OCI-LY1 (cell line): ENCODE results near the gene FHIP1B.
"Not testable (repeated sequence)": the region's sequence is repeated elsewhere in the genome, so short reads cannot be mapped to it uniquely, and the experiment has no call there.

Experiments used
- H2AFZ ChIP-seq: fragments of 200-600 bp; sonication (generic), shearing (Covaris generic); 2 replicates; pipeline ENCODE4 v1.6.0; 2014; ENCODE audit warnings: antibody characterized with exemption, mild to moderate bottlenecking, low read length
- H3F3A ChIP-seq: fragments of 200-600 bp; sonication (generic), shearing (Covaris generic); 2 replicates; pipeline ENCODE4 v1.6.0; 2014; ENCODE audit warnings: mild to moderate bottlenecking, antibody characterized with exemption, low read length, moderate library complexity; ENCODE audit not compliant: insufficient read depth
- H3K27ac ChIP-seq: fragments of 200-600 bp; sonication (generic); 2 replicates; pipeline ENCODE4 v1.5.1; 2014; ENCODE audit warnings: low read length, mixed run types, mild to moderate bottlenecking, low read depth; ENCODE audit not compliant: poor library complexity, severe bottlenecking
- H3K27me3 ChIP-seq: fragments of 200-600 bp; sonication (generic); 2 replicates; pipeline ENCODE4 v1.6.0; 2014; ENCODE audit warnings: antibody characterized with exemption, mild to moderate bottlenecking, low read length, moderate library complexity; ENCODE audit not compliant: insufficient read depth
- H3K36me3 ChIP-seq: fragments of 200-600 bp; sonication (generic); 2 replicates; pipeline ENCODE4 v1.6.1; 2014; ENCODE audit warnings: mild to moderate bottlenecking, antibody characterized with exemption, low read length, moderate library complexity, mixed read lengths; ENCODE audit not compliant: insufficient read depth
- H3K4me1 ChIP-seq: fragments of 200-600 bp; sonication (generic); 2 replicates; pipeline ENCODE4 v1.5.1; 2014; ENCODE audit warnings: mild to moderate bottlenecking, low read length, moderate library complexity; ENCODE audit not compliant: insufficient read depth, severe bottlenecking
- H3K4me2 ChIP-seq: fragments of 200-600 bp; sonication (generic), shearing (Covaris generic); 2 replicates; pipeline ENCODE4 v1.6.1; 2014; ENCODE audit warnings: low read length
- H3K4me3 ChIP-seq: fragments of 200-600 bp; sonication (generic); 2 replicates; pipeline ENCODE4 v1.5.1; 2014; ENCODE audit warnings: low read length, low read depth, mild to moderate bottlenecking, mixed read lengths; ENCODE audit not compliant: poor library complexity, severe bottlenecking
- H3K79me2 ChIP-seq: fragments of 200-600 bp; shearing (Covaris generic); 2 replicates; pipeline ENCODE4 v1.6.1; 2016; ENCODE audit warnings: mixed run types, low read length, mixed read lengths; ENCODE audit not compliant: insufficient read depth
- H3K9ac ChIP-seq: fragments of 200-600 bp; sonication (generic), shearing (Covaris generic); 2 replicates; pipeline ENCODE4 v1.6.1; 2014; ENCODE audit warnings: mild to moderate bottlenecking, low read length, mixed read lengths
- H3K9me2 ChIP-seq: fragments of 200-600 bp; sonication (generic), shearing (Covaris generic); 2 replicates; pipeline ENCODE4 v1.6.1; 2014; ENCODE audit warnings: low read depth, mild to moderate bottlenecking, low read length, mixed read lengths
- H3K9me3 ChIP-seq: fragments of 200-600 bp; shearing (Covaris generic); 2 replicates; pipeline ENCODE4 v1.6.1; 2014; ENCODE audit warnings: low read length, mixed read lengths
- H4K20me1 ChIP-seq: fragments of 200-600 bp; sonication (generic), shearing (Covaris generic); 2 replicates; pipeline ENCODE4 v1.6.0; 2016; ENCODE audit warnings: mild to moderate bottlenecking, low read length; ENCODE audit not compliant: insufficient read depth
- EZH2 ChIP-seq: fragments of 200-600 bp; sonication (generic), shearing (Covaris generic); IDR thresholded peaks from 2 replicates; pipeline ENCODE4 v1.8.0; 2017; ENCODE audit warnings: borderline replicate concordance, mixed run types, mild to moderate bottlenecking, antibody characterized with exemption, low read length, moderate library complexity, mixed read lengths
- TF ChIP-seq, protein P1 (sequence below): fragments of 200-600 bp; sonication (generic), shearing (Covaris generic); IDR thresholded peaks from 2 replicates; pipeline ENCODE4 v1.5.1; 2017; ENCODE audit warnings: mild to moderate bottlenecking, antibody characterized with exemption, low read length, moderate library complexity, mixed read lengths

The FHIP1B gene

DNA sequence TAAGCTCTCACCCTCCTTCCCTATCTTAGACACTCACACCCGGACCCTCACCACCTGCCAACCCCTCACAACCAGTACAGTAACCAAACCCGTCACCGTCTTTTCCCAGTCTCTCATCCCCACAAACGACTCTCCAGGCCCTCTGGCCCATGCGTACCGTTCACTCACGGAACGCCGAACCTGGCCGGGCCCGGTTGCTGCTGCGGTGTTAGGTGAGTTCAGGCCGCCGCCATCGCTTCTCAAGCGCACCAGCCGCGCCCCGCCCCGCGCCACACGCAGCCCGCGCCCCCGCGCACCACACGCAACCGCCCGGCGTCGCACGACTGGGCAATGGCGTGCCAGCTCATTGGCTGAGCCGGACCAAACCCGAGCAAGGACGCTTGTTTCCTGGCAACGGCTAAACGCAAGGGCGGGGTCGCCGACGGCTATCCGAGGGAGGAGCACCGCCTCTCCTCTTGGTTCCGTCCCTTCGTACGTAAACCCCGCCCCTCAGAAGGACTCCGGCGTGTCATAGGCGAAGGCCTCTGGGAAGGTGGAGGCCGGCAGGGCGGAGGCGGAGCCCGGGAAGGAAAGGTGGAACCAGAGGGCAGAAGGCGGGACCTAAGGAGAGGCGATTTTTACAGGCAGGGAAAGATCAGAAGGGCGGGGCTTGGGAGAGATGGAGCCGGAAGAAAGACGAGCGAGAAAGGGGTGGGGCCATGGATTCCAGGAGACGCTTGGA lies at the start of gene FHIP1B:
TSS of gene FHIP1B (minus strand) at position 250 of the 721 bp plus-strand sequence. CDS start 10,120 bp downstream, outside the sequence.
- Histone ChIP-seq H3K27me3 (no peaks in the 10 kb centered on the region), H3K79me2 (peaks cover 15% of the 10 kb centered on the region), H3K4me3 (peak within 1 kb of the TSS; percentile 93), H3K9me2 (no peaks in the 10 kb centered on the region), H4K20me1 (no peaks in the 10 kb centered on the region), H3K9me3 (no peaks in the 10 kb centered on the region), H3K4me1 (peaks cover 32% of the 10 kb centered on the region), H2AFZ (peak within 1 kb of the TSS; percentile 77; the same call in 1 of the 2 replicates), H3K36me3 (no peaks in the 10 kb centered on the region), H3K4me2 (peak within 1 kb of the TSS; percentile 94), H3K27ac (no peak within 1 kb of the TSS), H3F3A (no peaks in the 10 kb centered on the region), H3K9ac (peak within 1 kb of the TSS; percentile 89)
- TF ChIP-seq, protein P1, sequence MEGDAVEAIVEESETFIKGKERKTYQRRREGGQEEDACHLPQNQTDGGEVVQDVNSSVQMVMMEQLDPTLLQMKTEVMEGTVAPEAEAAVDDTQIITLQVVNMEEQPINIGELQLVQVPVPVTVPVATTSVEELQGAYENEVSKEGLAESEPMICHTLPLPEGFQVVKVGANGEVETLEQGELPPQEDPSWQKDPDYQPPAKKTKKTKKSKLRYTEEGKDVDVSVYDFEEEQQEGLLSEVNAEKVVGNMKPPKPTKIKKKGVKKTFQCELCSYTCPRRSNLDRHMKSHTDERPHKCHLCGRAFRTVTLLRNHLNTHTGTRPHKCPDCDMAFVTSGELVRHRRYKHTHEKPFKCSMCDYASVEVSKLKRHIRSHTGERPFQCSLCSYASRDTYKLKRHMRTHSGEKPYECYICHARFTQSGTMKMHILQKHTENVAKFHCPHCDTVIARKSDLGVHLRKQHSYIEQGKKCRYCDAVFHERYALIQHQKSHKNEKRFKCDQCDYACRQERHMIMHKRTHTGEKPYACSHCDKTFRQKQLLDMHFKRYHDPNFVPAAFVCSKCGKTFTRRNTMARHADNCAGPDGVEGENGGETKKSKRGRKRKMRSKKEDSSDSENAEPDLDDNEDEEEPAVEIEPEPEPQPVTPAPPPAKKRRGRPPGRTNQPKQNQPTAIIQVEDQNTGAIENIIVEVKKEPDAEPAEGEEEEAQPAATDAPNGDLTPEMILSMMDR, result no peak
- TF ChIP-seq EZH2, result no peak

DNA sequence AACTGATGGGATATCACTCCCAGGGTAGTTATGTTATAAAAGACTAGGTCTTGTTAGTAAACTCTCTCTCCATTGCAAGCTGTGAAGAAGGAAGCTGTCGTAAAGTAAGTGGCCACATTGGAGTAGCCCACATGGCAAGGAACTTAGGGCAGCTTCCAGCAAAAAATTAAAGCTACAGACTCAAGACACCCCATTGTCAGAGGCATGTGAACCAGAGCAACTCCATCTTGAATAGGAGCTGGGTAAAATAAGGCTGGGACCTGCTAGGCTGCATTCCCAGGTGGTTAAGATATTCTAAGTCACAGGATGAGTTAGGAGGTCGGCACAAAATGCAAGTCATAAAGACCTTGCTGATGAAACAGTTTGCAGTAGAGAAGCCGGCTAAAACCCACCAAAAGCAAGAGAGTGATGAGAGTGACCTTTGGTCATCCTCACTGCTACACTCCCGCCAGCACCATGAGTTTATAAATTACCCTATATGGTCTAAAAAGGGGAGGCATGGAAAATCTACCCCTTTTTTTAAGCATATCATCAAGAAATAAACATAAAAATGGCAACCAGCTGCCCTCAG lies 49.1 kb upstream of the FHIP1B start:
- Histone ChIP-seq H3K4me3 (no peak overlapping the region), H2AFZ (no peak overlapping the region), H3K9me2 (no peaks in the 10 kb centered on the region), H4K20me1 (no peaks in the 10 kb centered on the region), H3K4me2 (no peak overlapping the region), H3K27ac (no peak overlapping the region), H3K36me3 (no peaks in the 10 kb centered on the region), H3K27me3 (no peaks in the 10 kb centered on the region), H3K9ac (no peak overlapping the region), H3K4me1 (no peaks in the 10 kb centered on the region), H3K9me3 (no peaks in the 10 kb centered on the region), H3K79me2 (no peaks in the 10 kb centered on the region), H3F3A (no peaks in the 10 kb centered on the region)
- TF ChIP-seq, protein P1, result no peak
- no peak for TF ChIP-seq EZH2

DNA sequence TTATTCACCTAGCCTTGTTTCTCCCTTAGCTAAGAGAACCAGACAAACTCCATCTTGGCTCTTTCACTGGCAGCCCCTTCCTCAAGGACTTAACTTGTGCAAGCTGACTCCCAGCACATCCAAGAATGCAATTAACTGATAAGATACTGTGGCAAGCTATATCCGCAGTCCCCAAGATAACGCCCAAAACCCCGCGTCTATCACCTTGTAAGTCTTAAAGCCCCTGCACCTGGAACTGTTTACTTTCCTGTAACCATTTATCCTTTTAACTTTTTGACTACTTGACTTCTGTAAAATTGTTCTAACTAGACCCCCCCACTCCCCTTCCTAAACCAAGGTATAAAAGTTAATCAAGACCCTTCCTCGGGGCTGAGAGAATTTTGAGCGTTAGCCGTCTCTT lies 46.4 kb upstream of the FHIP1B start:
- H3K79me2 ChIP-seq, H3K4me2 ChIP-seq, H3K27ac ChIP-seq, H3K4me3 ChIP-seq, H3K9ac ChIP-seq, H2AFZ ChIP-seq, H3K9me2 ChIP-seq, H3K4me1 ChIP-seq, H3F3A ChIP-seq, H4K20me1 ChIP-seq, H3K27me3 ChIP-seq, H3K36me3 ChIP-seq, H3K9me3 ChIP-seq: not testable (repeated sequence)

DNA sequence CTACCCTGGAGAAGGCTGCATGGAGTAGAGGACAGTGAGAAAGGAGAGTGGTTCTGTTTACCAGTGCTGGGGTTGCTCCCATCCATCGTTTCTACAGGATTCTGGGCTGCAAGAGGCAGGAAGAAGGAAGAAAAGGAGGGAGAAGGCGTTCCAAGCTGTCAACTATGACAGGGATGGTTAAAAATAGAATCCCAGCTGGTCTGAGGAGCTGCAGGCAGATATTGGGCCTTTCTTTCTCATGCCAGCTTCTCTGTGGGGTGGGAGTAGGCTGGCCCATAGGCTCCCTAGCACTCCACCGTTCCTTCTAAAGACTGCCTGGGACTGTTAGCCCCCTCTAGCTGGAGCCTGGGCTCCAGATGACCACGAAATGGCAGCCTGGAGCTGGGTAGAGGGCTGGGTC lies 38.8 kb upstream of the FHIP1B start:
- Histone ChIP-seq H3K4me3 (no peak overlapping the region), H3K27me3 (no peaks in the 10 kb centered on the region), H2AFZ (no peak overlapping the region), H3K9ac (no peak overlapping the region), H3K27ac (no peak overlapping the region), H3K9me2 (no peaks in the 10 kb centered on the region), H3K79me2 (no peaks in the 10 kb centered on the region), H3K36me3 (no peaks in the 10 kb centered on the region), H4K20me1 (no peaks in the 10 kb centered on the region), H3K4me1 (no peaks in the 10 kb centered on the region), H3F3A (no peaks in the 10 kb centered on the region), H3K9me3 (no peaks in the 10 kb centered on the region), H3K4me2 (no peak overlapping the region)
- no peak for TF ChIP-seq EZH2
- TF ChIP-seq, protein P1, result no peak
